GM23338 (cell line): ENCODE results near the gene PDE4B. TPM values are rescaled to one million over a fixed set of nuclear protein-coding genes. Genes with fewer than 3 reads are reported as not detected.

ENCODE experiments used
- ATAC-seq: fragments of 200-7000 bp; cut with Tn5 transposase; 3 replicates; pipeline ENCODE4 v1.9.1; 2020
- DNase-seq: peaks from one replicate; pipeline ENCODE4 v3.0.0-alpha.2; 2015; ENCODE audit warnings: low spot score
- H2AFZ ChIP-seq: fragments of 200-600 bp; sonication (generic); 2 replicates; pipeline ENCODE4 v1.8.0; 2016; ENCODE audit warnings: antibody characterized with exemption, mild to moderate bottlenecking, moderate library complexity
- H3F3A ChIP-seq: fragments of 200-600 bp; sonication (generic); replicated peaks from 2 replicates; pipeline ENCODE4 v1.8.0; 2017; ENCODE audit warnings: antibody characterized with exemption, mixed run types, low read depth
- H3K27ac ChIP-seq: fragments of 200-600 bp; sonication (generic); 2 replicates; pipeline ENCODE4 v1.6.1; 2016; ENCODE audit warnings: low read depth
- H3K27me3 ChIP-seq: fragments of 200-600 bp; sonication (generic); 2 replicates; pipeline ENCODE4 v1.8.0; 2016; ENCODE audit warnings: mild to moderate bottlenecking, mixed run types, moderate library complexity; ENCODE audit not compliant: insufficient read depth
- H3K36me3 ChIP-seq: fragments of 200-600 bp; sonication (generic); 2 replicates; pipeline ENCODE4 v1.8.0; 2016; ENCODE audit warnings: mild to moderate bottlenecking; ENCODE audit not compliant: insufficient read depth
- H3K4me1 ChIP-seq: fragments of 200-600 bp; sonication (generic); 2 replicates; pipeline ENCODE4 v1.8.0; 2016; ENCODE audit warnings: mild to moderate bottlenecking, moderate library complexity; ENCODE audit not compliant: insufficient read depth
- H3K4me2 ChIP-seq: fragments of 200-600 bp; sonication (generic); 2 replicates; pipeline ENCODE4 v1.7.1; 2017; ENCODE audit warnings: mixed run types
- H3K4me3 ChIP-seq: fragments of 200-600 bp; sonication (generic); 2 replicates; pipeline ENCODE4 v1.6.1; 2016; ENCODE audit warnings: mixed run types
- H3K79me2 ChIP-seq: fragments of 200-600 bp; sonication (generic); replicated peaks from 2 replicates; pipeline ENCODE4 v1.8.0; 2017; ENCODE audit warnings: mild to moderate bottlenecking; ENCODE audit not compliant: insufficient read depth
- H3K9me2 ChIP-seq: fragments of 200-600 bp; sonication (generic); 2 replicates; pipeline ENCODE4 v1.8.0; 2017; ENCODE audit not compliant: insufficient read depth
- H4K20me1 ChIP-seq: fragments of 200-600 bp; sonication (generic); replicated peaks from 2 replicates; pipeline ENCODE4 v1.8.0; 2017; ENCODE audit warnings: mild to moderate bottlenecking; ENCODE audit not compliant: insufficient read depth
- H3K27ac Mint-ChIP-seq: 2 replicates; pipeline ENCODE4 v1.8.0; 2020; ENCODE audit warnings: inconsistent platforms, mild to moderate bottlenecking, moderate library complexity, mixed read lengths
- H3K27me3 Mint-ChIP-seq: 3 replicates; pipeline ENCODE4 v1.8.0; 2022; ENCODE audit warnings: low read depth, mild to moderate bottlenecking, moderate library complexity, mixed read lengths, inconsistent platforms; ENCODE audit not compliant: insufficient read depth, poor library complexity
- H3K36me3 Mint-ChIP-seq: 3 replicates; pipeline ENCODE4 v1.8.0; 2021; ENCODE audit warnings: low read depth, mild to moderate bottlenecking, inconsistent platforms, moderate library complexity, mixed read lengths
- H3K4me1 Mint-ChIP-seq: 3 replicates; pipeline ENCODE4 v1.8.0; 2020; ENCODE audit warnings: mild to moderate bottlenecking, inconsistent platforms, mixed read lengths
- H3K4me3 Mint-ChIP-seq: 3 replicates; pipeline ENCODE4 v1.8.0; 2021; ENCODE audit warnings: moderate library complexity, mild to moderate bottlenecking, inconsistent platforms, mixed read lengths
- H3K9me3 Mint-ChIP-seq: 3 replicates; pipeline ENCODE4 v1.8.0; 2020; ENCODE audit warnings: moderate library complexity, mild to moderate bottlenecking, inconsistent platforms, mixed read lengths
- CREB1 ChIP-seq: fragments of 250-450 bp; sonication (Bioruptor Pico); IDR thresholded peaks from 2 replicates; pipeline ENCODE4 v1.5.0; 2020; ENCODE audit warnings: low read depth, mild to moderate bottlenecking, moderate library complexity
- CTCF ChIP-seq, 2 experiments: fragments of 200-600 bp in 1 of 2; sonication (generic) in 1 of 2; conservative IDR thresholded peaks; 2 replicates each; pipeline versions ENCODE4 v1.5.1 to v1.6.1; 2016 to 2017; ENCODE audit warnings: antibody characterized with exemption in 2 of 2, low read depth in 2 of 2, mild to moderate bottlenecking in 2 of 2, moderate library complexity in 1 of 2
- ETS1 ChIP-seq: IDR thresholded peaks from 2 replicates; pipeline ENCODE4 v1.6.1; 2016; ENCODE audit warnings: antibody characterized with exemption
- EZH2 ChIP-seq: fragments of 200-600 bp; sonication (generic); IDR thresholded peaks from one replicate; pipeline ENCODE4 v1.8.0; 2017; ENCODE audit warnings: antibody characterized with exemption, mild to moderate bottlenecking, low read depth; ENCODE audit not compliant: unreplicated experiment
- JUNB ChIP-seq: IDR thresholded peaks from one replicate; pipeline ENCODE4 v1.6.1; 2016; ENCODE audit warnings: antibody characterized with exemption; ENCODE audit not compliant: unreplicated experiment
- NANOG ChIP-seq: IDR thresholded peaks from 2 replicates; pipeline ENCODE4 v1.6.1; 2016; ENCODE audit warnings: antibody characterized with exemption, borderline replicate concordance
- POLR2AphosphoS5 ChIP-seq: IDR thresholded peaks from 2 replicates; pipeline ENCODE4 v1.6.1; 2016; ENCODE audit warnings: antibody characterized with exemption, low read depth
- REST ChIP-seq: IDR thresholded peaks from one replicate; pipeline ENCODE4 v1.6.1; 2018; ENCODE audit warnings: antibody characterized with exemption; ENCODE audit not compliant: unreplicated experiment
- ZNF114 ChIP-seq: fragments of 250-450 bp; sonication (Bioruptor Pico); IDR thresholded peaks from 2 replicates; pipeline ENCODE4 v1.5.0; 2020; ENCODE audit warnings: mild to moderate bottlenecking, moderate library complexity
- ZNF331 ChIP-seq: fragments of 250-450 bp; sonication (Bioruptor Pico); IDR thresholded peaks from 2 replicates; pipeline ENCODE4 v1.5.0; 2020; ENCODE audit warnings: low read depth, mild to moderate bottlenecking, moderate library complexity
- polyA plus RNA-seq: library from polyadenylated mRNA; unstranded; fragments of >200 nt; fragmentation: Nextera tagmentation; extraction: Ambion mirVana; gene quantifications from 2 replicates; pipeline ENCODE4 v1.2.1, GENCODE V29; 2016
- total RNA-seq: library from RNA; depleted of rRNA; stranded (reverse); fragments of >200 nt; shearing (Covaris generic); gene quantifications from 2 replicates; pipeline ENCODE4 v1.2.3, GENCODE V29; 2014

Gene PDE4B
- total and polyA plus RNA-seq, 2 experiments from 2014 or later, result 14.0 to 25.6 TPM

GRCh38 chr1:66250478-66250877, 457.8 kb downstream of the PDE4B start:
- Histone ChIP-seq H3K79me2 (no peaks in the 10 kb centered on the region), H3K4me3 (no peak overlapping the region), H4K20me1 (no peaks in the 10 kb centered on the region), H3K36me3 (no peaks in the 10 kb centered on the region), H3F3A (no peaks in the 10 kb centered on the region), H3K4me1 (peaks cover 12% of the 10 kb centered on the region), H2AFZ (0 out of 2 replicates have a peak overlapping the region, but pooled peaks have one; percentile 3), H3K9me2 (no peaks in the 10 kb centered on the region), H3K27me3 (no peaks in the 10 kb centered on the region), H3K27ac (no peak overlapping the region), H3K4me2 (no peak overlapping the region)
- H3K27me3 Mint-ChIP-seq, result peaks cover 4% of the 10 kb centered on the region
- no peaks in the 10 kb centered on the region for H3K36me3 Mint-ChIP-seq
- DNase-seq, result no peak
- TF ChIP-seq POLR2AphosphoS5, result no peak
- H3K4me1 Mint-ChIP-seq, result peaks cover 18% of the 10 kb centered on the region
- no peak overlapping the region for H3K27ac Mint-ChIP-seq
- no peak for ATAC-seq
- H3K4me3 Mint-ChIP-seq, result no peak overlapping the region
- no peaks in the 10 kb centered on the region for H3K9me3 Mint-ChIP-seq

GRCh38 chr1:66251546-66251945, 458.9 kb downstream of the PDE4B start:
- Mint-ChIP-seq H3K9me3 (no peaks in the 10 kb centered on the region), H3K4me3 (no peak overlapping the region), H3K27ac (peak overlapping the region; percentile 8; the same call in 1 of the 2 replicates), H3K4me1 (peaks cover 18% of the 10 kb centered on the region), H3K27me3 (peaks cover 2% of the 10 kb centered on the region), H3K36me3 (no peaks in the 10 kb centered on the region)
- no peak overlapping the region for H3K4me2 ChIP-seq
- no peaks in the 10 kb centered on the region for H4K20me1 ChIP-seq
- H3K4me3 ChIP-seq, result no peak overlapping the region
- no peaks in the 10 kb centered on the region for H3K79me2 ChIP-seq
- peaks cover 12% of the 10 kb centered on the region for H3K4me1 ChIP-seq
- H3F3A ChIP-seq, result no peaks in the 10 kb centered on the region
- no peaks in the 10 kb centered on the region for H3K27me3 ChIP-seq
- H2AFZ ChIP-seq, result peak overlapping the region; percentile 40; the same call in 1 of the 2 replicates
- no peak overlapping the region for H3K27ac ChIP-seq
- no peaks in the 10 kb centered on the region for H3K9me2 ChIP-seq
- ATAC-seq (peak; percentile 90), DNase-seq (peak; percentile 57)
- H3K36me3 ChIP-seq, result no peaks in the 10 kb centered on the region
- no peak for TF ChIP-seq ZNF331 (CRISPR knock-in tag)
- no peak for TF ChIP-seq EZH2
- no peak for TF ChIP-seq CTCF (conservative IDR thresholded peaks at IDR 0.05; ENCODE audit: low read depth in 2 of 2)
- TF ChIP-seq CREB1 (CRISPR knock-in tag), result no peak
- TF ChIP-seq NANOG, result no peak
- no peak for TF ChIP-seq ZNF114 (CRISPR knock-in tag)
- TF ChIP-seq JUNB, result no peak
- TF ChIP-seq REST, result no peak
- TF ChIP-seq ETS1, result no peak
